Heart left ventricle (tissue), 16 donors: ENCODE data around the gene CLIP1. TPM values are rescaled to one million over a fixed set of nuclear protein-coding genes. Genes with fewer than 3 reads are reported as not detected.

Experiments
- ATAC-seq, 4 donors: fragments of 200-7000 bp; cut with Tn5 transposase; one replicate each; pipeline ENCODE4 v1.9.1; 2020 to 2022; ENCODE audit warnings: moderate library complexity in 4 of 4, mild to moderate bottlenecking in 3 of 4, moderate number of reproducible peaks in 1 of 4
- DNase-seq, 5 donors: peaks; one replicate each; pipeline ENCODE4 v3.0.0-alpha.2; 2020
- H3K27ac ChIP-seq, 12 donors: fragments of 200-600 bp; sonication (generic) in 4 of 12; one replicate each; pipeline versions ENCODE4 v1.5.0 to v1.8.0; 2016 to 2022; ENCODE audit warnings: mild to moderate bottlenecking in 2 of 12
- H3K27me3 ChIP-seq, 9 donors: fragments of 200-600 bp; sonication (generic) in 2 of 9; one replicate each; pipeline versions ENCODE4 v1.5.1 to v1.8.0; 2016 to 2022; ENCODE audit warnings: mild to moderate bottlenecking in 3 of 9
- H3K36me3 ChIP-seq, 9 donors: fragments of 200-600 bp; sonication (generic) in 2 of 9; one replicate each; pipeline versions ENCODE4 v1.5.0 to v1.8.0; 2018 to 2022; ENCODE audit warnings: mild to moderate bottlenecking in 2 of 9
- H3K4me1 ChIP-seq, 12 donors: fragments of 200-600 bp; sonication (generic) in 4 of 12; one replicate each; pipeline versions ENCODE4 v1.5.0 to v1.8.0; 2016 to 2022; ENCODE audit warnings: mild to moderate bottlenecking in 3 of 12
- H3K4me3 ChIP-seq, 12 donors: fragments of 200-600 bp; sonication (generic) in 4 of 12; one replicate each; pipeline versions ENCODE4 v1.5.0 to v1.8.0; 2017 to 2022; ENCODE audit warnings: mild to moderate bottlenecking in 9 of 12, moderate library complexity in 4 of 12
- H3K9me3 ChIP-seq, 12 donors: fragments of 200-600 bp; sonication (generic) in 4 of 12; one replicate each; pipeline versions ENCODE4 v1.5.0 to v1.8.0; 2016 to 2022; ENCODE audit warnings: mild to moderate bottlenecking in 1 of 12
- CTCF ChIP-seq, 12 donors: fragments of 200-600 bp; sonication (generic) in 4 of 12; IDR thresholded peaks; one replicate each; pipeline versions ENCODE4 v1.5.0 to v1.8.0; 2018 to 2022; ENCODE audit warnings: antibody characterized with exemption in 12 of 12, mild to moderate bottlenecking in 5 of 12
- POLR2A ChIP-seq, 2 donors: fragments of 450-650 bp; IDR thresholded peaks; one replicate each; pipeline ENCODE4 v1.6.1; 2017; ENCODE audit warnings: antibody characterized with exemption in 2 of 2, mild to moderate bottlenecking in 2 of 2, moderate library complexity in 2 of 2
- WGBS, 4 donors: extraction: QIAGEN DNeasy Blood & Tissue Kit in 2 of 4; methylation state at CpG; one replicate each; pipeline versions ENCODE4 v1.1.5 to v1.1.7; 2013 to 2018; 5-methylcytosine and 5-hydroxymethylcytosine counted together
- intact Hi-C, 10 donors: fragments of 100-400 bp; cut with DNase I; formaldehyde crosslinking; loops; one replicate each; pipeline versions ENCODE4 v1.11.1 to v1.14.2; 2022
- polyA plus RNA-seq, 2 donors: library from polyadenylated mRNA; stranded (reverse); fragments of 200-250 nt; gene quantifications; one replicate each; pipeline ENCODE4 v1.2.3, GENCODE V29; 2013
- total RNA-seq, 9 donors: library from RNA; depleted of rRNA in 2 of 9; stranded (reverse); fragments of >200 nt in 2 of 9; fragmentation: NEBNext Ultra II Directional in 3 of 9; extraction: Animal tissue kit (Norgen Biotek cat#: 25700) in 3 of 9; gene quantifications; one replicate each; pipeline versions ENCODE4 v1.1.0 to v1.2.4, GENCODE V29; 2016 to 2023
- donor health status: ischemic (EF 13 %, LVEDD 7.1; RV severe dilation, severe dysfunction).
- donor health status: healthy with polysubstance abuse.
- donor health status: DM: no; HTN: yes; CAD: no.
- donor health status: DM: no; HTN: no; CAD: no.
- donor health status: ischemic (EF 25% LVEDD 6.9; RV normal size, moderate dysfunction).
- donor health status: ischemic (EF 25% LVEDD 5.7; RV mildly dilated, moderate dysfunction).
- donor health status: healthy.
- donor health status: DM: yes; HTN: yes; CAD: no.
- donor health status: ischemic (EF 35%, LVEDD 5.7; RV mildly dilated, moderate dysfunction).
- donor health status: nonischemic (EF 11% LVEDD 7.7; RV severe dilation, severe dysfunction).
- donor health status: DM: yes; HTN: yes; CAD: no.
- donor health status: PGD.
- donor health status: ischemic (EF 29% LVEDD 5.4; RV normal size, mild dysfunction).
- donor health status: nonischemic (EF 23%, LVEDD 6.1; RV moderate dilation, normal function).

The CLIP1 gene
- total and polyA plus RNA-seq, 11 donors, result 31.9 to 173 (median 104) TPM

GRCh38 chr12:122423258-122424165, 1.0 kb upstream of the CLIP1 start:
- peak in 1 of 5 donors; percentile 28 for DNase-seq
- TF ChIP-seq CTCF (IDR thresholded peaks at IDR 0.05) (no peak), POLR2A (IDR thresholded peaks at IDR 0.05) (no peak)
- WGBS, 4 donors, result 17 to 21% (median 19%) methylated on average over 20 to 21 of the region's 21 CpGs
- intact Hi-C loops, result no loop called here
- Histone ChIP-seq H3K9me3 (no peaks in the 10 kb centered on the region), H3K27ac (peak overlapping the region; percentile 33 to 99 (median 78)), H3K27me3 (no peaks in the 10 kb centered on the region), H3K4me3 (peak overlapping the region; percentile 19 to 99 (median 79)), H3K4me1 (peaks cover 0 to 31% (median 23%) of the 10 kb centered on the region in 12 donors), H3K36me3 (no peaks in the 10 kb centered on the region)
- ATAC-seq, result peak in 1 of 4 donors; percentile 23

- ATAC-seq (peak in 1 of 4 donors; percentile 1), DNase-seq (peak in 4 of 5 donors; percentile 14 to 58 (median 32))
- TF ChIP-seq CTCF (IDR thresholded peaks at IDR 0.05) (no peak), POLR2A (IDR thresholded peaks at IDR 0.05) (no peak)
- Histone ChIP-seq H3K27ac (peak overlapping the region; percentile 33 to 99 (median 78)), H3K36me3 (no peaks in the 10 kb centered on the region), H3K4me3 (peak overlapping the region; percentile 19 to 99 (median 79)), H3K27me3 (no peaks in the 10 kb centered on the region), H3K9me3 (no peaks in the 10 kb centered on the region), H3K4me1 (peaks cover 0 to 38% (median 24%) of the 10 kb centered on the region in 12 donors)
- 0 to 1% (median 0%) methylated on average over 10 to 39 of the region's 39 CpGs for WGBS, 4 donors
- intact Hi-C loops, result no loop called here
Observed at GRCh38 chr12:122422730-122423257, 325 bp upstream of the CLIP1 start.

GRCh38 chr12:122421187-122421820, 1.2 kb downstream of the CLIP1 start:
- ATAC-seq (peak in 3 of 4 donors; percentile 25 to 51 (median 50)), DNase-seq (peak in 3 of 5 donors; percentile 32 to 62 (median 43))
- WGBS, 4 donors, result 3 to 5% (median 4%) methylated on average over 14 of the region's 14 CpGs
- no peaks in the 10 kb centered on the region for H3K9me3 ChIP-seq
- intact Hi-C loops, result no loop called here
- peaks cover 0 to 40% (median 24%) of the 10 kb centered on the region in 12 donors for H3K4me1 ChIP-seq
- peaks cover 0 to 8% (median 0%) of the 10 kb centered on the region in 9 donors for H3K36me3 ChIP-seq
- H3K27ac ChIP-seq, result peak overlapping the region; percentile 93 to 99 (median 99)
- no peaks in the 10 kb centered on the region for H3K27me3 ChIP-seq
- peak overlapping the region; percentile 76 to 99 (median 86) for H3K4me3 ChIP-seq
- no peak for TF ChIP-seq CTCF (IDR thresholded peaks at IDR 0.05)
- TF ChIP-seq POLR2A (IDR thresholded peaks at IDR 0.05), result no peak
